ENCODE measurements around the gene CFDP1.
A peak's percentile ranks its signal among the peaks of the same experiment; 100 is the strongest.
"Not testable (repeated sequence)": the region's sequence is repeated elsewhere in the genome, so short reads cannot be mapped to it uniquely, and the experiment has no call there.

CFDP1 gene

DNA sequence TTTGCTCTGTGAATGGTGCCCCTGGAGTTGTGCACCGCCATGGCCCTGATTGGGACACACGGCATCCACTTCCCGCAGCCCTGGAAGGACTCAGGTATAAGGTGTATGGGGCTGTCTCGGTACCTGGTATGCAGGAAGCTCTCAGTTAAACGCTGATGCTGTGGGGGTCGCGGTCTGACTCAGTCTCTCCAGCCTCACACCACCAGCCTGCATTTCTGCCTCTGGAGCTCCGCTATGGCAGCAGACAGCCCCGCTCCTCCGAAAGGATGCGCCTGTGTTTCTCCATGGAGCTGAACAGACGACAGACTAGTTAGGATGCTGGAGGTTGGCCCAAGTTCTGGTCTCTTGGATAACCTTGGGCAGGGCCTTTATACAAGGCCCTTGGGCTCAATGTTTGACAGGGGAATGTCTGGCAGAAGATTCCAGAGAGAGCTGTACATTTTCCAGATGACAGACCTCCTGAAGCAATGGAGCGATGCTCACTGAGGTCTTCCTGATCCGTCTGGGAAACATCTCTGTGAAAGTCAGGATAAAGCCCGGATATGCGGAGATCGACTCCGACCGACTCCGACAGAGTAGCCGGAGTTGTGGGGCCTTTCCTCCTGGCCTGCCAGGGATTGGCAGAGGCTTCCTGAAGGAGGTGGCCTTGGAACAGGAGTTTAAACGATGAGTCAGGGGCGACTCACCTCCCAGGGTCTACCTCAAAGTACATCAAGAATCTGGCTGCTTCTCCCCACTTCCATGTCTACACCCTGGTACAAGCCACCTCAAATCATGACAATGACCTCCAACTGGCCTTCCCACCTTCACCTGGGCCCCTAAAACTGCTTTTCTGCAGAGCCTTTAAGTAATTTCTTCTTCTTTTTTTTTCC is 160.0 kb downstream of the CFDP1 start:
- peak overlapping the region; percentile 59 for H3K27ac ChIP-seq
- DNase-seq (ENCODE audit: low read depth, low spot score) = no peak

DNA sequence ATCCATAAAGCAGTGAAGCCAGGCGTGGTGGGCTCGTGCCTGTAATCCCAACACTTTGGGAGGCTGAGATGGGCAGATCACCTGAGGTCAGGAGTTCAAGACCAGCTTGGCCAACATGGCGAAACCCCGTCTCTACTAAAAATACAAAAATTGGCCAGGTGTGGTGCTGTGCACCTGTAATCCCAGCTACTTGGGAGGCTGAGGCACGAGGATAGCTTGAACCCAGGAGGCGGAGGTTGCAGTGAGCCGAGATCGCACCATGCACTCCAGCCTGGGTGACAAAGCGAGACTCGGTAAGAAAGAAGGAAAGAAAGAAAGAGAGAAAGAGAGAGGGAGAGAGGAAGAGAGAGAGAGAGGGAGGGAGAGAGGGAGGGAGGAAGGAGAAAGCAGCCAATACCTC is 160.7 kb downstream of the CFDP1 start:
- DNase-seq (ENCODE audit: low read depth, low spot score) = not testable (repeated sequence)

DNA sequence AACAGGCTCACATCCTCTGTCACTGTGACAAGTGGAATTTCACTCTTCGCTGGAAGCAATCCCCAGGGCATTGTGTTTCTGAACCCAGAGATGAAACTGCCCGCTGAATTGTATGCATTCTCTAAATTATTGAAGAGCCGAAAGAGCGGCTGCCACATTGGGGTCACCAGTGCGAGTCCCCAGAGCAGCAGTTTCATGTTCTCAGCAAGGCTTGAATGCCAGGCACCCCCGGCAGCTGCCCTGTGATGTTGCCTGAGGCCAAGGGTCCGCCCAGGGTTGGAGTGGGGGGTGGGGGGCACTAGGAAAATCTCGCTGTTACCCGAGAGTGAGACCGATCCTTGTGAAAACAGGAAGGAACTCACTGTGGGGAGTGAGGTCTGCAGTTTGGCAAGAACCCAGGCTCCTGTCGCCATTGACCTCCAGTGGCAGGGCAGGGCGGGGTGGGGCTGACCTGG is 161.2 kb downstream of the CFDP1 start:
- no peak overlapping the region for H3K27ac ChIP-seq
- no peak for DNase-seq (ENCODE audit: low read depth, low spot score)

More for the DNA sequence above, 160.7 kb downstream of the CFDP1 start:
- H3K27ac ChIP-seq = not testable (repeated sequence)

DNA sequence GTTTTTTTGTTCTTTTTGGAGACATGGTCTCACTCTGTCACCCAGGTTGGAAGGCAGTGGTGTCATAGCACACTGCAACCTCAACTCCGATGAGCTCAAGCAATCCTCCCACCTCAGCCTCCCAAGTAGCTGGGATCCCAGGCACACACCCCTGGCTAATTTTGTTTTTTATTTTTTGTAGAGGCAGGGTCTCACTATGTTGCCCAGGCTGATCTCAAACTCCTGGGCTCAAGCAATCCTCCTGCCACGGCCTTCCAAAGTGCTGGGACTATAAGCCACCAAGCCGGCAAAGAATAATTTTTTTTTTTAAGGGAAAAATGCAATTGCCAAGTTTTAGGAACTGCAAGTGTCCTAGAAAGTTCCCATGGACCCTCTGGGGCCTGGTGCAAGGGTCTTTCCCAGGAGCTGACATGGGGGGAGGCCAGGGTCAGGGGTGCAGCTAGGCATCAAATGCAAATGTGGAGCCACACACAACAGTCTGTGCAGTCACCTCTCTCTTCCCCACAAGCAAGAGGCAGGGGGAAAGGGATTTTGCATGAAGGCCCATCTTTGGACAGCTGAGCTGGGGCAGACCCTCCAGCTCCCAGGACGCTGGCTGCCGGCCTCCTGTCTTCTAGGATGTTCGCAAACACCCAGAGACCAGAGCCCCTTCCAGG is 161.7 kb downstream of the CFDP1 start:
- DNase-seq (ENCODE audit: low read depth, low spot score) = no peak

DNA sequence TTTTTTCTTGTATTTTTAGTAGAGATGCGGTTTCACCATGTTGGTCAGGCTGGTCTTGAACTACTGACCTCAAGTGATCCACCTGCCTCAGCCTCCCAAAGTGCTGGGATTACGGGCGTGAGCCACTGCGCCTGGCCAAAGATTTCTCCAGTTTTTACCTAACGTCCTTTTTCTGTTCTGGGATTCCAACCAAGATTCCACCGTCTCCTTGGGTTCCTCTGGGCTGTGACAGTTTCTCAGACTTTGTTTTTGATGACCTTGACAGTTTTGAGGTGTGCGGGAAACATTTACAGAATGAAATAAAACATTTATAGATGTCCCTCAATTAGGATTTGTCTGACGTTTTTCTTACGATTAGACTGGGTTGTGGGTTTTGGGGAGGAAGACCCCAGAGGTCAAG is 163.9 kb downstream of the CFDP1 start:
- H3K27ac ChIP-seq; DNase-seq (ENCODE audit: low read depth, low spot score): not testable (repeated sequence)

More for the DNA sequence above, 161.7 kb downstream of the CFDP1 start:
- no peak overlapping the region for H3K27ac ChIP-seq

DNA sequence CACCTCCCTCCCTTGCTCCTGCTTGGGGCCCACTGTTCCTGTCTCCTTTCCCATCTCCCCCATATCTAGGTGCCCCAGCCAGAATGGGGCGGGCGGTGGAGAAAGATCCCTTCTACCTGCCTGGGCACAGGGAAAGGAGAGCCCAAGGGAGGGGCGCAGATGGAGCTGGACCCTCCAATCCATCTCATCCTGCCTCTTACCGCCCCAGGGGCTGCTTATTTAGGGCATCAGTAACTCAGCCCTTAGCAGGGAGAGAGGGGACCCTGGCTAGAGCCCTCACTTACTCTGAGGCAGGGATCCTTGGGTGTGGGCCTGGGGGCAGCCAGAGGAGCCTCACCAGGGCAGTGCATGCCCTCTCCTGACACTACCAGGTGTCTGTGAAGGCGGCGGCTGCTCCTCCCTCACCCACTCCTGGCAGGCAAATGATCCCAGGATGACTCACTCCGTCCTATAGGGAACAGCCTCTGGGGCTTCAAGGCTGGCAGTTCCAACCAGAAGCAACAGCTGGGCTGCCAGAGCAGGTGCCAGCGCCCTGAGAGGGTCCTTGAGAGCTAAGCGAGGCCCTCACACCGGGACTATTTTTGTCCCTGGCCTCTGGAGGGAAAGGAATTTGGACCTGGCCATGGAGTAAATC is 165.6 kb downstream of the CFDP1 start:
- no peak for DNase-seq (ENCODE audit: low read depth, low spot score)
- no peak overlapping the region for H3K27ac ChIP-seq

DNA sequence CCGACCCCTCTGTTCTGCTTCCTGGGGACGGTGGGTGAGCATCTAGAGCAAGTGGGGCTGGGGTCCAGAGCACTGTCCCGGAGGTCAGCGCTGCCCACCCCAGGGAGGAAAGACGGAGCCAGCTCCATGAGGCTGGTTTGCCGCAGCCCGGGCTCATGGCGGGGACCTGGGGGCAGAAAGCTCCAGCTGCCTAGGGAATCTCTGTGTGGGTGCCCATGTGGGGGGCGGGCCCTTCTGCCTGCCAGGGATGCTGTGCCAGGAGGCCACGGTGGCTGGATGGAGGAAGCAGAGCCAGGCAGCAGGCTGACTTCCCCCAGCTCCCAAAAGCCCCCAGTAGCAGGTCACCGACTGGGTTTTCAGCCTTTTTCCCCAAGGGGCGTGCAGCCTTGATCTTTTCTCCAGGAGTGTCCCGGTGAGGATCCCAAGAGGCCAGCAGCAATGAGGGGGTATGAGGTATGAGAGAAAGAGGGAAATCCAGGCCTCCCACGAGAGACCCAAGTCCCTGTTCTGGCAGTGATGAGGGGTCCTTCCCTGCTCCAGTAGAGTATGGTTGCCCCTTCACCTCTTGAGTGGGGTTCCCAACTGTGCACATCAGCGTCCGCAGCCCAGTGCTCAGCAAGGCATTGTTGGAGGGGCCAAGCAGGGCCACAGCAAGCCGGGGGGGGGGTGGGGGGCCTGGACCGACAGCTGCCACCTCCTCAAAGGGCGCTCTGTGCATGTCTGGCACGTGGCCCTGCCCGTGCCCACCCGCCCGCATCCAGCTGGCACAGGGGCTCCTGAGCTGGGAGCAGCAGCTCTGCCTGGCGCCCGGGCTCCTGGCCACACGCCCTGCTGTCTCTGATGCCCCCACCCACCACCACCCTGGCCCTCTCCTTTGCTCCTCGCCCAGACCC is 166.3 kb downstream of the CFDP1 start:
- DNase-seq (ENCODE audit: low read depth, low spot score) = no peak
- no peak overlapping the region for H3K27ac ChIP-seq

DNA sequence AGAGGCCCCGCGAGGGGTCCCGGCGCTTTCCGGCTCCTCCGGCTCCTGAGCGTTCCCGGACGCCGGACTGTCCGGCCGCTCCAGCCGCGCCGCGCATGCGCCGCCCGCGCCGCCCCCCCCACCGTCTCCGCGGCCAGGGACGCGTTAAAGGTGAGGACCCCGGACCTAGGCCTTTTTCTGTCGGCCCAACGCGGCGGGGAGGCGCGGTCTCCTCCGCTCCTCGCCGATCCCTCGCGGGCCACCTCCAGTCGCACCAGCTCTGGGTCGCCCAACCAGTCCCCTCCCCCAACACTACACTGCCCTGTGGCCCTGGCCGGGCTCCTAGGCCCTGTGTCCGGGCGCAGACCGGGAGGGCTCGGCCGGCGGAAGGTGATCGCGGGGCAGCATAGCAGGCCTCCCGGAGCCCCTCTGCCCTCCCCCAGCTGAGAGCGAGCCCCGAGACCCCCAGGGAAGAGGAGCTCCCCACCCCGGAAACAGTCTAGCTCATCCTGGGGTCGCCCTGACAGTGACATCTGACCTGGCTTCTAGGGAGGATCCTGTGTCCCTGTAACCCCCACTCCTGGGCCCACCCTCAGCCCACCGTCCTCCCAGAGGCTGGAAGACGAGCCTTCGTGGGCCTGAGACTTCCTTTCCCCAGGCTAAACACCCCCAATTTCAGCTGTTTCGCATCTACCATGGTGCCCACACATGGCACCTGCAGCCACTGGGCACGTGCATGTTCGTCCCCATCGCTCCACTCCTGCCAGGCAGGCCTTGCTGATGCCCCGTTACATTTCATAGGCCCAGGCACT is 167.2 kb downstream of the CFDP1 start:
- no peak for DNase-seq (ENCODE audit: low read depth, low spot score)
- H3K27ac ChIP-seq = peak overlapping the region; percentile 67

DNA sequence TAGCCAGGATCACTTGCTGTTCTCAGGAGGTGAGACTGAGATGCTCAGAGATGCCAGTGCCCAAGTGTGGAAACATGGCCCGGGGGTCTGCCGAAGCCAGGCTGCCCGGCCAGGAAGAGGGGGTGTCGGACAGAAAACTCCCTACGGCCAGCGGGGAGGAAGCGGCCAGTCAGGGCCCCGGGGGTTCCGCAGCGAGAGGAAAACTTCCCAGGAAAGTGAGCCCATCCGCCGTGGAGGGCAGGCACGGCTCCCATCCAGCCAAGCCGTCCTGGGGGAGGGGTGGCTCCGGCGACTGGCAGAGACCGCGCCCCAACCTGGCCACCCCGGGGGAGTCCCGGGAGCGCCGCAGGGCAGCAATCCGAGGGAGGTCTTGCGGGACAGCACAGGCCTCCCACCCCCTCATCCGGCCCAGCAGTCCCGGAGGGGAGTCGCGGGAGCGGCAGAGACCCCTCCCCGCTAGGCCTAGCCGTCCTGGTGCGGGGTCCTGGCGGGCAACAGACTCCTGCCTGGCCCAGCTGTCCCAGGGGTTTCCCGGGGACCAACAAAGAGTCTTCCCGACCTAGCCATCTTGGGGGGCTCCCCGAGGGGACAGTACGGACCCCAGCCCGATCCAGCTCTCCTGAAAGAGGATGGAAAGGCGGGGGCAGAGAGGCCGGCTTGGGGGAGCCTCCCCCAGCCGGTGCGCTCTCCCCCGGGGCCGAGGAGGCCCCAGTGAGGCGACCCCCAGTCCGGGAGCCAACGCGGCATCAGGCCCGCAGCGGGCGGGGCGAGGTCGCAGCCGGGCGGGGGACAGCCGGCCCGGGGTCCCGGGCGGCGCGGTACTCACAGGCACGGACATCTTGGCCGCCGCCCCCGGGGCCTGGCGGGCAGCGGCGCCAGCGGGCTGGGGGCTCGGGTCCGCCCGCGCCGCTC is 168.0 kb downstream of the CFDP1 start:
- DNase-seq (ENCODE audit: low read depth, low spot score) = no peak
- peak overlapping the region; percentile 67 for H3K27ac ChIP-seq

DNA sequence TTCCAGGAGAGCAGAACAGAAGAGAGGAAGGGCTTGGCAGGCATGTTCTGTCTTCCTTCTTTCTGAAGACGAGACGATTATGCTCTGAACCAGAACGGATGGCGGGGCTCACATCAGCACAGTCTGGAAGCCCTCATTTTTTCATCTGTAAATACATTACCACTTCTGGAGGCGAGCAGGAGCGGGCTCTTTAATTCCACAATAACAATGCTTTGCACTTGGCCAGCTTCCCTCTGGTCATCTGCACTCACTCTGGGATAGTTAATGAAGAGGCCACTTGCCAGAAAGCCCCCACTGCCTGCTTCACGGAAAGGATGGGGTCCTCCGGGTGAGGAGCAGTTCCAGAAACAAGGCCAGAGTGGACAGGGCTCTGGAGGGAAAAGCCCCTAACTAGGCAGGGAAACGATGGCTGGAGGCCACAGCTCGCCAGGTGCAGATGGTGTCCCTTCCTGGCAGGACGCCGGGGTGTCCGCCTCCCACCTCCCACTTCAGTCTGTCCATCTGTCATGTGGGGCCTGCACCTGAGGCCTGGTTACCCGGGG is 168.8 kb downstream of the CFDP1 start:
- DNase-seq (ENCODE audit: low read depth, low spot score) = no peak
- peak overlapping the region; percentile 67 for H3K27ac ChIP-seq

DNA sequence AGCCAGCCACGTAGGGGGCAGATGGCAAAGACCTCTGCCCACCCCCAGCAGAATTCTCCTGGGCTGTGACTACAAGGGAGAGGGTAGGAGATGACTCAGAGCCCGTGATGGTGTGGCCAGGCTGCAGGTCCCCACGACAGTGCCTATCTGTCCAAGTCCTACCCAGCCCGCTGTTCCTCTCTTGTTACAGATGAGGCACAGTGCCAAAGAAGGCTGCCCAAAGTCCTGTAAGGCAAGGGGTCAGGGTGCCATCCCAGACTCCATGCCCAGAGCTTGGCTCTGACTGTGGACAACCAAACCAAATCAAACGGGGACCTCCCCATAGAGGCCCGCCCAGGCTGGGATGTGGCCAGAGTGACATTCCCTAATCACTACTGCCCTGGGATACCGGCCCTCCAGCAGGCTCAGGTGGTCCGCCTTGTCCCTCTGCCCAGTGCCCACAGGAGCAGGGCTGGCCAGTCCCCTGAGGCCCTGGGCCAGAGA is 169.3 kb downstream of the CFDP1 start:
- H3K27ac ChIP-seq = no peak overlapping the region
- no peak for DNase-seq (ENCODE audit: low read depth, low spot score)

DNA sequence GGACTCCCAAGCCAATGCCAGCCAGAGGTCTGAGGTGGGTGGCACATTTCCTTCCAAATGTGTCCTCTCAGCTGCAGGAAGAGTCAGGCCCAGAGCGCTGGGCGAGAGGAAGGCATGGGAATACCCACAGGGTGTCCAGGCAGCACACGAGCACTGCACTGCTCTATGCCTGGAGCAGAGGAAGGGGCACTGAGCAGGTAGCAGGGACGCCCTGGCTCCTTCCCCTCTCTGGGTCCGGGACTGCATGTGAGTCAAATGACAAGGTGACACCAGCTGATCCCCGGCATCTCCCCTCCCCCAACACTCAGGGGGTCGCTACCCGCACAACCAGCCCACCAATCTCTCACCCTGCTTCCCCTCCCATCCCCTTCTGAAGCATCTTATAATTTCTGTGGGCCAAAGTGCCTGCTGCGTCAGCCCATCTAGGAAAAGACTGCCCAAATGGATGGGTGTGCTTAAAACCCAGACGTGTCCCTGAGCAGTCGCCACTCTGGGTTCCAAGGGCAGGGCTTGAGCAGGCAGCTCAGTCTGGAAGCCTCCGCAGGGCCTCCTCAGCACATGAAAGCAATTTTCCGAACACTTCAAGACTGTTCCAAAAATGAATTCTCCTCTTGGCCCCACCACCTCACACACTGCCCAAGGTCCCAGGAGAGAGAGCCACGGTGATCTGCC is 169.9 kb downstream of the CFDP1 start:
- no peak for DNase-seq (ENCODE audit: low read depth, low spot score)
- no peak overlapping the region for H3K27ac ChIP-seq

DNA sequence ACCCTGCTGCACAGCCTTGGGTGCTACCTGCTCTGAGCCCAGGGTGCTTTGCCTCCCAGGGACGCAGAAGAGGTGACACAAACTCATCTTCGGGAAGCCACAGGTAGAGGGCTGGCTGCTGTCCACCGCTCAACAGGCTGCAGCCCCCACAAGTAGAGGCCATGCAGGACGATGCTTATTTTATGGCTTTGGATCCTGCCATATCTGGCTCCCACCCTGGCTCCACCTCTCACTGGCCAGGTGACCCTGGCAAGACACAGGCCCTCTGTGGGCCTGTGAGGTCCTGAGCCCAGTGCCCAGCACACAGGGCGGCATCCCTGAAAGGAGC is 170.5 kb downstream of the CFDP1 start:
- no peak overlapping the region for H3K27ac ChIP-seq
- DNase-seq (ENCODE audit: low read depth, low spot score) = no peak

DNA sequence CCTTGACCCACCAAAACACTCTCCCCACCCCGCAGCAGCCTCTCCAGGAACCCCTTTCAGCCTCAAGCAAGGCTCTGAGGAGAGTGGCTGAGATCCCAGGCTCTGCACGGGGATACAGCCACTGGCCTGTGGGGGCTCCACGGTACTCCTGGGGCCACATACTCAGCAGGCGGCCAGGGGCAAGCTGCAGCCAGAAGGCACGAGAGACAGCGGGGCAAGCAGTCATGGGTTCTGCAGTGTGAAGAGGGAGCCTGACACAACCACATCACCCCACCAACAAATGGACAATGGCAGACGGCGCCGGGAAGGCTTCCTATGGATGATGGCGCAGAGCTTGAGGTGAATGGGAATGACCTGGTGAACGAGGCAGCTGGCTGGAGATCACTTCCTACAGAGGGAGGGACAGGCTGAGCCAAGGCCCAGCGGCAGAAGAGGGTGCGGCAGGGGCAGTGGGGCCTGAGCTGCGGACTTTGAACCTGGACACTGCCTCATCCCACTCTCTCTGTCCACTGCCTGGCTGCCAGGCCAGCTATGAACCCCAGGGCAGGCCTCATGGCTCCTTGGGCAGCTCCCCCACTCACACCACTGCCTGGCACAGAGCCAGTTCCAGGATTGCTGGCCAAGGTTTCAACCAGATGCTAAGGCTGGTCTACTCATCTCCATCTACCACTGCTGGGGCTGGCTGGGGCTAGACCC is 171.1 kb downstream of the CFDP1 start:
- H3K27ac ChIP-seq = no peak overlapping the region
- no peak for DNase-seq (ENCODE audit: low read depth, low spot score)

DNA sequence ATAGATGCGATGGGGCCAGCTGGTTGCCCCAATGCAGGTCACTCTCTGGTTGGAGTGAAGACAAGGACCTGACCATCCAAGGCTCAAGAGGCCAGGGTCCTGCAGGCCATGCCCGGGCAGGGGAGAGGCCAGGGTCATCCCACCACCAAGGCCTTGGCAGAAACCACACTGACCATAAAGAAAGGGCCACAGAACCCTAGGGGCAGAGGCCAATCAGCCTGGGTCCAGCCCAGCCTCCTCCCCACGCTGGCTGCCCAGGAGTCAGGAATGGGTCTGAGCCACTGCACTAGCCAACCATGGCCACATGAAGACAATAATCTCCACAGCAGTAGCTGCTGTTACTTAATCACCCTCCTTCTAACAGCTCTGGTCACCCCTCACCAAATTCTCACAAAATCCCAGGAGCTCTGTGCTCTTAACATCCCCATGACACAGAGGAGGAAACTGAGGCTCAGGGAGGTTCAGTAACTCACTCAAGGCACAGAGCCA is 171.7 kb downstream of the CFDP1 start:
- DNase-seq (ENCODE audit: low read depth, low spot score) = no peak
- H3K27ac ChIP-seq = no peak overlapping the region

DNA sequence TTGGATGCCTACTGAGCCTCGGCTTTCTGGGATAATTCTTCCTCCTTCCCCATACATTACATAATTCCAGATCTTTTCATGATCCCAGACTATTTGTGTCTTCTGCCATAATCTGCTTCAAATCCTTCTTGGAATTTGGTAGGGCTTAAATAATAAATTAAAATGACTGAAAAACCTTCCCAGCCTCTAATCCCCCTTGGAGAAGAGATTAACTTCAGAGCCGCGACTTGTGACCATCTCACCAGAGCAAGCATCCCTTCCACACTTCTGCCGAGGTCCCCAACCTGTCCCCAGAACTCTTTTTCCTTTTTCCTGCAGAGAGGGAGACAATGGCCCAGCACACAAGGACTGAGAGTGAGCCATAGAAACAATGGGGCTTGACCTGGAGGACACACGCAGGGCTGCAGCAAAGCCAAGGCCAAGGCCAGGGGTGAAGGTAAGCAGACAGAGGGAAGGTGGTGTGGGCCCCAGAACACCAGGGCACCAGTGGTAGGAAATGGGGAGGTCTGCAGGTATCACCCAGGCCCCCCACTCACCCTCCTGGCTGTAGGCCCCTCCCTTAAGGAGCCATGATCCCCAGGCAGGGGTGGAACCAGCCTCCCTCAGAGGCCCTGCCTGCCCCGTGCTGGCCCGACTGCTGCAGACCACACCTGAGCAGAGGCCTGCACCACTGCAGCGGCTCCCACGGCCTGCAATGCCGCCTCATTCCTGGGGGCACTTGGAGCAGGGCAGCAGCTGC is 172.3 kb downstream of the CFDP1 start:
- DNase-seq (ENCODE audit: low read depth, low spot score) = no peak
- no peak overlapping the region for H3K27ac ChIP-seq
